ENCODE results near the gene PCDHB11.
A peak's percentile ranks its signal among the peaks of the same experiment; 100 is the strongest.
"Not testable (repeated sequence)": the region's sequence is repeated elsewhere in the genome, so short reads cannot be mapped to it uniquely, and the experiment has no call there.

PCDHB11 gene

GRCh38 chr5:141192110-141192725, 7.2 kb upstream of the PCDHB11 start, which contains the start of gene PCDHB10:
Gene PCDHB10 (plus strand): TSS chr5:141192353. CDS start chr5:141192553, 200 bp downstream.
- DNase-seq (ENCODE audit: insufficient read length, low spot score): no peak
- FAIRE-seq: no peak
- no peak for TF ChIP-seq POLR2AphosphoS5 (IDR thresholded peaks at IDR 0.05; ENCODE audit: low read depth, low read length)

GRCh38 chr5:141194332-141194731, 5.1 kb upstream of the PCDHB11 start:
- not testable (repeated sequence) for DNase-seq (ENCODE audit: insufficient read length, low spot score); FAIRE-seq

GRCh38 chr5:141196363-141196762, 3.1 kb upstream of the PCDHB11 start:
- FAIRE-seq (no peak), DNase-seq (ENCODE audit: insufficient read length, low spot score) (no peak)
- TF ChIP-seq POU2F2 (IDR thresholded peaks at IDR 0.05; ENCODE audit: low read depth, low read length) (no peak), TAF1 (IDR thresholded peaks at IDR 0.05; ENCODE audit: low read depth, low read length) (no peak), SPI1 (IDR thresholded peaks at IDR 0.05; ENCODE audit: low read depth, low read length) (no peak), POLR2A (IDR thresholded peaks at IDR 0.05; ENCODE audit: low read depth, low read length) (no peak), POLR2AphosphoS5 (IDR thresholded peaks at IDR 0.05; ENCODE audit: low read depth, low read length) (no peak), PAX5 (IDR thresholded peaks at IDR 0.05; ENCODE audit: insufficient read depth, low read length, severe bottlenecking) (no peak)

GRCh38 chr5:141201126-141201525, 1.7 kb downstream of the PCDHB11 start:
- not testable (repeated sequence) for FAIRE-seq; DNase-seq (ENCODE audit: insufficient read length, low spot score)

- FAIRE-seq; DNase-seq (ENCODE audit: insufficient read length, low spot score): not testable (repeated sequence)
These were observed 2.2 kb downstream of the PCDHB11 start for GRCh38 chr5:141201646-141202045.

- no peak for FAIRE-seq
- no peak for DNase-seq (ENCODE audit: insufficient read length, low spot score)
These were observed 9.1 kb downstream of the PCDHB11 start, which contains the start of gene PCDHB12 for GRCh38 chr5:141208478-141208877. Gene PCDHB12 (plus strand): TSS chr5:141208719. CDS start chr5:141208908, 189 bp downstream.

GRCh38 chr5:141210281-141210680, 10.9 kb downstream of the PCDHB11 start:
- DNase-seq (ENCODE audit: insufficient read length, low spot score); FAIRE-seq: not testable (repeated sequence)

More at GRCh38 chr5:141208478-141208877, 9.1 kb downstream of the PCDHB11 start, which contains the start of gene PCDHB12:
- TF ChIP-seq SPI1 (IDR thresholded peaks at IDR 0.05; ENCODE audit: low read depth, low read length) (no peak), POLR2AphosphoS5 (IDR thresholded peaks at IDR 0.05; ENCODE audit: low read depth, low read length) (no peak), TAF1 (IDR thresholded peaks at IDR 0.05; ENCODE audit: low read depth, low read length) (no peak), POLR2A (IDR thresholded peaks at IDR 0.05; ENCODE audit: low read depth, low read length) (no peak), PAX5 (IDR thresholded peaks at IDR 0.05; ENCODE audit: insufficient read depth, low read length, severe bottlenecking) (no peak), POU2F2 (IDR thresholded peaks at IDR 0.05; ENCODE audit: low read depth, low read length) (no peak)

- not testable (repeated sequence) for FAIRE-seq; DNase-seq (ENCODE audit: insufficient read length, low spot score)
These were observed 11.4 kb downstream of the PCDHB11 start for GRCh38 chr5:141210849-141211248.

- FAIRE-seq; DNase-seq (ENCODE audit: insufficient read length, low spot score): not testable (repeated sequence)
These were observed 14.4 kb downstream of the PCDHB11 start, which contains the start of gene PCDHB13 for GRCh38 chr5:141213656-141214339. Gene PCDHB13 (plus strand): TSS chr5:141213919. CDS start chr5:141214124, 205 bp downstream.

- not testable (repeated sequence) for DNase-seq (ENCODE audit: insufficient read length, low spot score)
- FAIRE-seq: peak; percentile 74
These were observed 15.2 kb downstream of the PCDHB11 start for GRCh38 chr5:141214583-141214982.

- not testable (repeated sequence) for FAIRE-seq; DNase-seq (ENCODE audit: insufficient read length, low spot score)
These were observed 16.1 kb downstream of the PCDHB11 start for GRCh38 chr5:141215504-141215903.

GRCh38 chr5:141216035-141216434, 16.6 kb downstream of the PCDHB11 start:
- not testable (repeated sequence) for DNase-seq (ENCODE audit: insufficient read length, low spot score); FAIRE-seq

Measured in GM12891 (cell line).